K562 (cell line): ENCODE results near the gene TMEM192. TPM values are rescaled to one million over a fixed set of nuclear protein-coding genes. Genes with fewer than 3 reads are reported as not detected.
A peak's percentile ranks its signal among the peaks of the same experiment; 100 is the strongest.

Experiments used
- ARNT ChIP-seq, 2 experiments: fragments of 450-650 bp; IDR thresholded peaks; 2 replicates each; pipeline ENCODE4 v1.6.1; 2016; ENCODE audit warnings: mild to moderate bottlenecking in 1 of 2
- CCAR2 ChIP-seq: fragments of 200-400 bp; formaldehyde crosslinking; IDR thresholded peaks from 2 replicates; pipeline ENCODE4 v1.6.1; 2017; ENCODE audit warnings: mild to moderate bottlenecking, low read depth, low read length
- ETV1 ChIP-seq: fragments of 450-650 bp; conservative IDR thresholded peaks from 2 replicates; pipeline ENCODE4 v1.6.1; 2016; ENCODE audit warnings: missing genetic modification characterization, control low read depth, low read depth, missing compliant biosample characterization
- FIP1L1 ChIP-seq: fragments of 200-400 bp; formaldehyde crosslinking; IDR thresholded peaks from 2 replicates; pipeline ENCODE4 v1.6.1; 2018; ENCODE audit warnings: mild to moderate bottlenecking, low read depth, low read length; ENCODE audit not compliant: poor library complexity, severe bottlenecking
- FOXA1 ChIP-seq: fragments of 450-650 bp; IDR thresholded peaks from 2 replicates; pipeline ENCODE4 v1.6.1; 2016; ENCODE audit warnings: mild to moderate bottlenecking, borderline replicate concordance
- NR4A1 ChIP-seq, 2 experiments: fragments of 250-450 bp in 1 of 2; fragments of 450-650 bp in 1 of 2; sonication (Bioruptor Pico) in 1 of 2; IDR thresholded peaks; 2 replicates each; pipeline versions ENCODE4 v1.4.0 to v1.6.1; 2016 to 2020; ENCODE audit warnings: mild to moderate bottlenecking in 2 of 2, missing compliant biosample characterization in 1 of 2, missing genetic modification characterization in 1 of 2, moderate library complexity in 1 of 2
- RBBP5 ChIP-seq: fragments of 200-600 bp; sonication (generic); IDR thresholded peaks from 2 replicates; pipeline ENCODE4 v1.6.1; 2012; ENCODE audit warnings: borderline replicate concordance, mild to moderate bottlenecking, low read length, control low read depth, inconsistent platforms; ENCODE audit not compliant: insufficient read depth, poor library complexity, severe bottlenecking
- RBM17 ChIP-seq: fragments of 200-400 bp; formaldehyde crosslinking; IDR thresholded peaks from 2 replicates; pipeline ENCODE4 v1.6.1; 2017; ENCODE audit warnings: low read depth, mild to moderate bottlenecking, low read length, borderline replicate concordance
- SPI1 ChIP-seq: IDR thresholded peaks from 2 replicates; pipeline ENCODE4 v1.6.1; 2011; ENCODE audit warnings: low read depth, low read length, control low read depth, borderline replicate concordance
- ZFP30 ChIP-seq: fragments of 250-450 bp; sonication (Bioruptor Pico); IDR thresholded peaks from 2 replicates; pipeline ENCODE4 v1.8.0; 2022; ENCODE audit warnings: moderate library complexity, mild to moderate bottlenecking, inconsistent platforms, borderline replicate concordance
- ZNF140 ChIP-seq: fragments of 250-450 bp; sonication (Bioruptor Pico); IDR thresholded peaks from 2 replicates; pipeline ENCODE4 v1.8.0; 2021; ENCODE audit warnings: moderate library complexity, mild to moderate bottlenecking, inconsistent platforms
- polyA plus RNA-seq, 8 experiments: library from polyadenylated mRNA; depleted of rRNA in 4 of 8; stranded (reverse) in 5 of 8; unstranded in 3 of 8; fragments of >200 nt; fragmentation: Nextera tagmentation in 2 of 8; fragmentation: Illumina TruSeq in 1 of 8; extraction: Ambion mirVana in 2 of 8; extraction: Trizol in 1 of 8; gene quantifications; 2 replicates each; pipeline versions ENCODE4 v1.2.1 to v1.2.3, GENCODE V29; 2011 to 2014; ENCODE audit warnings: inconsistent platforms in 1 of 8, missing spikeins in 1 of 8
- total RNA-seq, 7 experiments: library from RNA; depleted of rRNA in 6 of 7; stranded (reverse); fragments of >200 nt in 6 of 7; fragmentation: Illumina TruSeq in 2 of 7; extraction: Trizol in 2 of 7; gene quantifications; 2 replicates each; pipeline versions ENCODE4 v1.2.1 to v1.2.3, GENCODE V29; 2011 to 2021; ENCODE audit warnings: low replicate concordance in 1 of 7
- TF ChIP-seq, protein P1 (sequence below): fragments of 250-450 bp; sonication (Bioruptor Pico); IDR thresholded peaks from 2 replicates; pipeline ENCODE4 v1.5.0; 2021
- TF ChIP-seq, protein P2 (sequence below), 2 experiments: fragments of 450-650 bp; IDR thresholded peaks; 2 replicates each; pipeline ENCODE4 v1.6.1; 2016; ENCODE audit warnings: mild to moderate bottlenecking in 2 of 2, borderline replicate concordance in 1 of 2, low read depth in 1 of 2, moderate library complexity in 1 of 2

TMEM192 gene
- total and polyA plus RNA-seq, 9 of the 15 experiments (the other 6 are each of a cell fraction or from before 2014, with no cell fraction given) = 4.4 to 28.5 (median 13.3) TPM

DNA sequence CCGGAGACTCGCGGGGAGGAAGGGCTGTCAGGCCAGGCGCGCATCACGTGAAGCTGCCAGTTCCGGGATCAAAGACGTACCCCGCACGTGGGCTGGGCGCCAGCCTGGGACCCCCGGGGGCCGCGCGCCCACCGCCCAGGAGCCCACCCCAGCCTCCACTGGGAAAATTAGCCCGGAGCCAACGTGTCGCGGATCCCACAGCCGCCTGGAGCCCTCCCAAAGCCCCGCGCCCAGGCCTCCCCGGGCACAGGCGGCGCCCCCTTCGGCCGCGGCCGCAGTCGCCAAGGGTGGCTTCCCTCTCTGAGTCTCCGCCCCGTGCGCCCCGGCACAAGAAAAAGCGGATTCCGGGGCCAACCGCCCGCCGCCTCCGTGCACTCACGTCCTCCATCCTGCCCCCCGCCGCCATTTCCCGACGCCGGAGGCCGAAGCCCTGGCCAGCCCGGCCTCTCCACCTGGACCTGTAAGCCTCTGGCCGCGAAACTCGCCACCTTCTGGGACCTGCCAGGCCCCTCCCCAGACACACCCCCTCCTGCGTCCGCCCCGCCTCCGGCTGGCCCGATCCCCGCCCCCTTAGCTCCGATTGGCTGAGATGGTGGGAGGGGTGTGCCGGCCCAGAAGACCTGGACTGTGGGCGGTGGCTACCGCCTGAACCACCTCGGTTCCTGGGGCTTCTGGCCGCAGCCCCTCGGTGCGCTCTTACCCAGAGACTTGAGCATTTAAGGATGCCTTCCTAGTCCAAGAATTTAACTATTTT, at the start of gene TMEM192 (continued):
- TF ChIP-seq ZNF140 (CRISPR knock-in tag) (no peak), CCAR2 (no peak), SPI1 (no peak), NR4A1 (CRISPR knock-in tag; IDR thresholded peaks at IDR 0.05) (no peak), NR4A1 (tag; IDR thresholded peaks at IDR 0.05) (peak; percentile 51; the same call in 1 of the 2 replicates), FOXA1 (no peak), ETV1 (peak; percentile 54; the same call in 1 of the 2 replicates), FIP1L1 (peak; percentile 80), RBBP5 (peak; percentile 82), ARNT (IDR thresholded peaks at IDR 0.05) (no peak), RBM17 (no peak), ZFP30 (CRISPR knock-in tag) (no peak)
- TF ChIP-seq, protein P1, sequence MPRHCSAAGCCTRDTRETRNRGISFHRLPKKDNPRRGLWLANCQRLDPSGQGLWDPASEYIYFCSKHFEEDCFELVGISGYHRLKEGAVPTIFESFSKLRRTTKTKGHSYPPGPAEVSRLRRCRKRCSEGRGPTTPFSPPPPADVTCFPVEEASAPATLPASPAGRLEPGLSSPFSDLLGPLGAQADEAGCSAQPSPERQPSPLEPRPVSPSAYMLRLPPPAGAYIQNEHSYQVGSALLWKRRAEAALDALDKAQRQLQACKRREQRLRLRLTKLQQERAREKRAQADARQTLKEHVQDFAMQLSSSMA (CRISPR knock-in tag) = no peak
- TF ChIP-seq, protein P2, sequence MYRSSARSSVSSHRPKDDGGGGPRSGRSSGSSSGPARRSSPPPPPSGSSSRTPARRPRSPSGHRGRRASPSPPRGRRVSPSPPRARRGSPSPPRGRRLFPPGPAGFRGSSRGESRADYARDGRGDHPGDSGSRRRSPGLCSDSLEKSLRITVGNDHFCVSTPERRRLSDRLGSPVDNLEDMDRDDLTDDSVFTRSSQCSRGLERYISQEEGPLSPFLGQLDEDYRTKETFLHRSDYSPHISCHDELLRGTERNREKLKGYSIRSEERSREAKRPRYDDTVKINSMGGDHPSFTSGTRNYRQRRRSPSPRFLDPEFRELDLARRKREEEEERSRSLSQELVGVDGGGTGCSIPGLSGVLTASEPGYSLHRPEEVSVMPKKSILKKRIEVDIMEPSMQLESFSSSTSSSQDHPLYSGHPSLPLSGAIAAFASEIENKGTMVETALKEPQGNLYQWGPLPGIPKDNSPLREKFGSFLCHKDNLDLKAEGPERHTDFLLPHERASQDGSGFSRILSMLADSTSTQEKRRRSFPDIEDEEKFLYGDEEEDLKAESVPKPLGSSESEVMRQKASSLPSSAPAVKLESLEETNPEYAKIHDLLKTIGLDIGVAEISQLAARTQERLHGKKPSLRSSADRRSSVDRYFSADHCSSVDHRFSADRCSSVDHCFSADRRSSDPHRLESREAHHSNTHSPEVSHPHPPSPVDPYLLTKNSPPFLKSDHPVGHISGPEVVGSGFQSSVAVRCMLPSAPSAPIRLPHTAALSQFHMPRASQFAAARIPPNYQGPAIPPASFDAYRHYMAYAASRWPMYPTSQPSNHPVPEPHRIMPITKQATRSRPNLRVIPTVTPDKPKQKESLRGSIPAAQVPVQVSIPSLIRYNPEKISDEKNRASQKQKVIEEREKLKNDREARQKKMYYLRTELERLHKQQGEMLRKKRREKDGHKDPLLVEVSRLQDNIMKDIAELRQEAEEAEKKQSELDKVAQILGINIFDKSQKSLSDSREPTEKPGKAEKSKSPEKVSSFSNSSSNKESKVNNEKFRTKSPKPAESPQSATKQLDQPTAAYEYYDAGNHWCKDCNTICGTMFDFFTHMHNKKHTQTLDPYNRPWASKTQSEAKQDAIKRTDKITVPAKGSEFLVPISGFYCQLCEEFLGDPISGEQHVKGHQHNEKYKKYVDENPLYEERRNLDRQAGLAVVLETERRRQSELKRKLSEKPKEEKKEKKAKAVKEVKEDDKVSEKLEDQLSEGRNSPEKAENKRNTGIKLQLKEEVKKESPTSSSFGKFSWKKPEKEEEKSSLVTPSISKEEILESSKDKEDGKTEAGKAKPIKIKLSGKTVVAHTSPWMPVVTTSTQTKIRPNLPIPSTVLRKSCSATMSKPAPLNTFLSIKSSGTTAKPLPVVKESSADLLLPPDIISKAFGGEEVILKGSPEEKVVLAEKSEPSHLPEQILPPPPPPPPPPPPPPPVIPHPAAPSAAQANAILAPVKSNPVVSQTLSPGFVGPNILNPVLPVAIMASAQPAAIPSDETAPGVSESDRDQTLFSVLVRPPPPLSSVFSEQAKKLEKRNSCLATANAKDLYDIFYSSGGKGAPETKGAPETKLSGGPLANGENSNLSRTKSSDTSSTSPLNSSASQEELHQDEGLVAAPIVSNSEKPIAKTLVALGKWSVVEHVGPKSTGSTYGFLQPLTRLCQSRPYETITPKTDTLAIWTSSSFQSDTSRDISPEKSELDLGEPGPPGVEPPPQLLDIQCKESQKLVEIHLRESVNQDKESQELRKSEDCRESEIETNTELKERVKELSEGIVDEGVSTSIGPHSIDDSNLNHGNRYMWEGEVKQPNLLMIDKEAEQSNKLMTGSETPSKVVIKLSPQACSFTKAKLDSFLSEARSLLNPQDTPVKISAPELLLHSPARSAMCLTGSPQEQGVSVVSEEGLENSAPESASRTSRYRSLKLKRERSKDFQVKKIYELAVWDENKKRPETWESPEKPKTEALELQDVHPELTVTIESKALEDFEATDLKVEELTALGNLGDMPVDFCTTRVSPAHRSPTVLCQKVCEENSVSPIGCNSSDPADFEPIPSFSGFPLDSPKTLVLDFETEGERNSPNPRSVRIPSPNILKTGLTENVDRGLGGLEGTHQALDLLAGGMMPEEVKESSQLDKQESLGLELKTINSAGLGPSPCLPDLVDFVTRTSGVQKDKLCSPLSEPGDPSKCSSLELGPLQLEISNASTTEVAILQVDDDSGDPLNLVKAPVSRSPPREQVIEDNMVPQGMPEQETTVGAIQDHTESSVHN (IDR thresholded peaks at IDR 0.05; ENCODE audit: borderline replicate concordance in 1 of 2, low read depth in 1 of 2) = no peak
